Transverse colon (tissue), 4 donors: ENCODE measurements around the gene JARID2.

Experiments
- POLR2A ChIP-seq: fragments of 450-650 bp; IDR thresholded peaks from one replicate; pipeline ENCODE4 v1.6.1; 2016; ENCODE audit warnings: antibody characterized with exemption, mild to moderate bottlenecking, moderate library complexity
- POLR2AphosphoS5 ChIP-seq, 3 donors: sonication (generic); formaldehyde crosslinking; IDR thresholded peaks; one replicate each; pipeline ENCODE4 v1.6.1; 2016; ENCODE audit warnings: antibody characterized with exemption in 3 of 3
- TF ChIP-seq, protein P1 (sequence below), 5 experiments: fragments of 200-600 bp in 3 of 5; fragments of 450-650 bp in 2 of 5; sonication (generic) in 3 of 5; IDR thresholded peaks; 1 replicate in 2 of 5; 2 replicates in 3 of 5; pipeline ENCODE4 v1.5.1; 2016 to 2017; ENCODE audit warnings: antibody characterized with exemption in 5 of 5, inconsistent platforms in 3 of 5, mild to moderate bottlenecking in 2 of 5, moderate library complexity in 1 of 5

DNA sequence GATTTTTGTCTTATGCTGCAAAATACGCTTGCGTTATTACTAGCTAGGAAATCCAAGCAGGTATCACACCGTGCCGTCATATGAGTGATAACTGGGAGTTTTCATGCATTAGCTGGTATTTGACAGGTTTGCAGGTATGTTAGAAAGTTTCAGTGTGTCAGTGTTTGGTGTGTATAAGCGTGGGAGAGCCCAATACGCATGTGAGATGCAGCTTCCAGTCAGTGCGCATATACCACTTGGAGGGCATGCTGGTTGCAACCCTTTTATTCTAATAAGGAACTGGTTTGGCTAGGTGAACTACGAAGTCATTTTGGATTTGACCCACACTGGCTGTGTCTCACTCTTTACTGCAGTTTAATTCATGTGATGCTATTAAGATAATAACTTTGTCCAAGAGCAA, 35.1 kb downstream of the JARID2 start:
- TF ChIP-seq, protein P1, sequence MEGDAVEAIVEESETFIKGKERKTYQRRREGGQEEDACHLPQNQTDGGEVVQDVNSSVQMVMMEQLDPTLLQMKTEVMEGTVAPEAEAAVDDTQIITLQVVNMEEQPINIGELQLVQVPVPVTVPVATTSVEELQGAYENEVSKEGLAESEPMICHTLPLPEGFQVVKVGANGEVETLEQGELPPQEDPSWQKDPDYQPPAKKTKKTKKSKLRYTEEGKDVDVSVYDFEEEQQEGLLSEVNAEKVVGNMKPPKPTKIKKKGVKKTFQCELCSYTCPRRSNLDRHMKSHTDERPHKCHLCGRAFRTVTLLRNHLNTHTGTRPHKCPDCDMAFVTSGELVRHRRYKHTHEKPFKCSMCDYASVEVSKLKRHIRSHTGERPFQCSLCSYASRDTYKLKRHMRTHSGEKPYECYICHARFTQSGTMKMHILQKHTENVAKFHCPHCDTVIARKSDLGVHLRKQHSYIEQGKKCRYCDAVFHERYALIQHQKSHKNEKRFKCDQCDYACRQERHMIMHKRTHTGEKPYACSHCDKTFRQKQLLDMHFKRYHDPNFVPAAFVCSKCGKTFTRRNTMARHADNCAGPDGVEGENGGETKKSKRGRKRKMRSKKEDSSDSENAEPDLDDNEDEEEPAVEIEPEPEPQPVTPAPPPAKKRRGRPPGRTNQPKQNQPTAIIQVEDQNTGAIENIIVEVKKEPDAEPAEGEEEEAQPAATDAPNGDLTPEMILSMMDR (IDR thresholded peaks at IDR 0.05), result no peak
- TF ChIP-seq POLR2AphosphoS5 (IDR thresholded peaks at IDR 0.05) (no peak), POLR2A (no peak)
